Astrocyte (in vitro differentiated cells and primary cell): Measurements from ENCODE around the gene SHLD2.
"Not testable (repeated sequence)": the region's sequence is repeated elsewhere in the genome, so short reads cannot be mapped to it uniquely, and the experiment has no call there.

Experiments used
- EZH2 ChIP-seq: IDR thresholded peaks from 2 replicates; pipeline ENCODE4 v1.6.1; 2012; ENCODE audit warnings: mild to moderate bottlenecking, low read length, inconsistent platforms; ENCODE audit not compliant: insufficient read depth
- TF ChIP-seq, protein P1 (sequence below): IDR thresholded peaks from 2 replicates; pipeline ENCODE4 v1.5.1; 2011; ENCODE audit warnings: low read depth, mild to moderate bottlenecking, inconsistent platforms, low read length, moderate library complexity; ENCODE audit not compliant: insufficient read depth

- TF ChIP-seq, protein P1, sequence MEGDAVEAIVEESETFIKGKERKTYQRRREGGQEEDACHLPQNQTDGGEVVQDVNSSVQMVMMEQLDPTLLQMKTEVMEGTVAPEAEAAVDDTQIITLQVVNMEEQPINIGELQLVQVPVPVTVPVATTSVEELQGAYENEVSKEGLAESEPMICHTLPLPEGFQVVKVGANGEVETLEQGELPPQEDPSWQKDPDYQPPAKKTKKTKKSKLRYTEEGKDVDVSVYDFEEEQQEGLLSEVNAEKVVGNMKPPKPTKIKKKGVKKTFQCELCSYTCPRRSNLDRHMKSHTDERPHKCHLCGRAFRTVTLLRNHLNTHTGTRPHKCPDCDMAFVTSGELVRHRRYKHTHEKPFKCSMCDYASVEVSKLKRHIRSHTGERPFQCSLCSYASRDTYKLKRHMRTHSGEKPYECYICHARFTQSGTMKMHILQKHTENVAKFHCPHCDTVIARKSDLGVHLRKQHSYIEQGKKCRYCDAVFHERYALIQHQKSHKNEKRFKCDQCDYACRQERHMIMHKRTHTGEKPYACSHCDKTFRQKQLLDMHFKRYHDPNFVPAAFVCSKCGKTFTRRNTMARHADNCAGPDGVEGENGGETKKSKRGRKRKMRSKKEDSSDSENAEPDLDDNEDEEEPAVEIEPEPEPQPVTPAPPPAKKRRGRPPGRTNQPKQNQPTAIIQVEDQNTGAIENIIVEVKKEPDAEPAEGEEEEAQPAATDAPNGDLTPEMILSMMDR: not testable (repeated sequence)
- TF ChIP-seq EZH2: not testable (repeated sequence)
Measured at GRCh38 chr10:87229211-87229610, 134.2 kb downstream of the SHLD2 start.
